Measurements from ENCODE around the gene UQCC5. TPM values are rescaled to one million over a fixed set of nuclear protein-coding genes. Genes with fewer than 3 reads are reported as not detected.
A peak's percentile ranks its signal among the peaks of the same experiment; 100 is the strongest.

The UQCC5 gene
- polyA plus RNA-seq, 1 donor from 2014 or later: 23.7 TPM

GRCh38 chr3:52533623-52534280 lies 2.7 kb upstream of the UQCC5 start, which contains the start of gene NT5DC2:
NT5DC2 (minus strand) TSS chr3:52533857; CDS start chr3:52533737, 120 bp downstream.
- H3K36me3 Mint-ChIP-seq: peaks cover 1% of the 10 kb centered on the region
- H3K4me1 Mint-ChIP-seq: peaks cover 26 to 33% (median 27%) of the 10 kb centered on the region in 3 donors
- H3K27ac Mint-ChIP-seq: peak within 1 kb of the TSS; percentile 85 to 97 (median 91)
- peak within 1 kb of the TSS; percentile 74 to 98 (median 92) for H3K4me3 Mint-ChIP-seq
- H3K9me3 Mint-ChIP-seq: no peaks in the 10 kb centered on the region
- no peaks in the 10 kb centered on the region for H3K27me3 Mint-ChIP-seq

GRCh38 chr3:52534281-52535183 lies 1.9 kb upstream of the UQCC5 start:
- Mint-ChIP-seq H3K4me1 (peaks cover 31 to 37% (median 33%) of the 10 kb centered on the region in 3 donors), H3K27ac (peak overlapping the region; percentile 85 to 97 (median 91)), H3K36me3 (peaks cover 1% of the 10 kb centered on the region), H3K9me3 (no peaks in the 10 kb centered on the region), H3K4me3 (peak overlapping the region; percentile 72 to 98 (median 86)), H3K27me3 (no peaks in the 10 kb centered on the region)

DNA sequence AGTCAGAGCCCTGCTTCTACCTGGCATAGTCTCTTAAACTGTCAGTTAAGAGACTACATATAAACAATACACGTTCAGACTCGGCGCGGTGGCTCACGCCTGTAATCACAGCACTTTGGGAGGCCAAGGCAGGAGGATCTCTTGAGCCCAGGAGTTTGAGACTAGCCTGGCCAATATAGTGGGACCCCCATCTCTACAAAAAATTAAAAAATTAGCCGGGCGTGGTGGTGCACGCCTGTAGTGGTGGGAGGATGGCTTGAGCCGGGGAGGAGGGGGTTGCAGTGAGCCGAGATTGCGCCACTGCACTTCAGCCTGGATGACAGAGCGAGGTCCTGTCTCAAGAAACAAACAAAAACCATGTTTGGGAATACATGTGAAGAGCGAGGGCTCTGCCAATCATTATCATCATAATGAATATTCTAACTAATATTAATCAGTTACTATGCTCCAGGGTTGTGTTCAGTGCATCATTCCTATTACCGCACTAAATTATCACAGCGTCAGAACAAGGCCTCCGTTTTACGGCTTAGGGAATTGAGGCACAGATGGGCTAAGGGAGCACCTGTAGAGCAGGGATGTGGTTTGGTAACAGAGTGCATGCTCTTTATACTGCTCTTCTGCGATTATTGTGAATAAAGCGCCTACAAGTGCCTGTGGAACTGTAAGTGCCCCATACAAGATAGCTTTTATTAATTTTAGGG lies 844 bp upstream of the UQCC5 start:
- Mint-ChIP-seq H3K27ac (peak overlapping the region; percentile 97 to 100 (median 98)), H3K27me3 (no peaks in the 10 kb centered on the region), H3K4me3 (peak overlapping the region; percentile 98 to 100 (median 99)), H3K9me3 (no peaks in the 10 kb centered on the region), H3K36me3 (peaks cover 1% of the 10 kb centered on the region), H3K4me1 (peaks cover 31 to 37% (median 33%) of the 10 kb centered on the region in 3 donors)

DNA sequence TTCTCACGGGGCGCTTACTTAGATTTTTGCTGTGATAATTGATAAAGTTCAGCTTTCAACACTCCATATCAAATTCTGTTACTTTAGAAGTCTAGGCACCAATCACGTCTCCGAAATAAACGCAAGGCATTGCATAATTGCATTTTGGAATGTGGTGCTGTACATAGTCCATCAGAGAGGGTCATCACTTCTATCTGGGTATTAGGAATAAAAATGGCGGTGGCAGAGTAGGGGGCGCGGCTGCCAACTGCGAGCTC lies 365 bp upstream of the UQCC5 start:
- Mint-ChIP-seq H3K36me3 (peaks cover 1% of the 10 kb centered on the region), H3K27me3 (no peaks in the 10 kb centered on the region), H3K4me3 (peak overlapping the region; percentile 98 to 100 (median 99)), H3K4me1 (peaks cover 31 to 37% (median 33%) of the 10 kb centered on the region in 3 donors), H3K27ac (peak overlapping the region; percentile 97 to 100 (median 98)), H3K9me3 (no peaks in the 10 kb centered on the region)

GRCh38 chr3:52537165-52537620 lies 788 bp downstream of the UQCC5 start:
- Mint-ChIP-seq H3K4me3 (peak overlapping the region; percentile 98 to 100 (median 99)), H3K27me3 (no peaks in the 10 kb centered on the region), H3K36me3 (peaks cover 1% of the 10 kb centered on the region), H3K27ac (peak overlapping the region; percentile 97 to 100 (median 98)), H3K4me1 (peaks cover 30 to 37% (median 32%) of the 10 kb centered on the region in 3 donors), H3K9me3 (no peaks in the 10 kb centered on the region)

DNA sequence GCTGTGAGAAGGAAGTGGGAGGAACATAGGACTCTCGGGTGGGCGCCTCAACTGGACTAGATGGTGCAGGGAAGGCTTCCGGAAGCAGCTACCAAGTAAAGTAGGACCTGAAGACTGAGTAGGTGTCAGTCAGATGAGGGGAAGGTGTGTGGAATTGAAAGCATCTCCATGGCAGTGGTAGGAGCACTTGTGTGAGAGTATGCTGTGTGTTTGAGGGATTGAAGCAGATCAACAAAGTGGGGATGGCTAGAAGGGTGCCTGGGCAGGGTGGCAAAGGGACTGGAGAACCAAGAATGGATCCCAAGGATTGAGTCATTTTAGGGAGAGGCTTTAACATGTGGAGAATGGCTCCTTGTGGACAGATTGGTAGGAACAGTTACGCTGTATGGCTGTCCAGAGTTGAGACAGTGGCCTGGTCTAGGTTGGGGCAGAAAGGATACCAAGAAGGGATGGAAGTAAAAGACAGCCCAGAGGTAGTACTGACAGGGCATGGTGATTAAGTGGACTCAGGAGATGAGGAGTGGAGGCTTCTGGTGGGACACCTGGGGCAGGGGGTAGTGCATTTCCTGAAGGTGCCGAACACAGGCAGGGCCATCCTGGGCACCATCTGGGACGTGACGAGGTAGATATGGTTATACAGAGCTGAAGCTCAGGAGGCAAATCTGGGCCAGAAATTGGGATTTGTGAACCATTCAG lies 1.5 kb downstream of the UQCC5 start:
- Mint-ChIP-seq H3K36me3 (peaks cover 1% of the 10 kb centered on the region), H3K27me3 (no peaks in the 10 kb centered on the region), H3K27ac (peak overlapping the region; percentile 39 to 100 (median 97)), H3K9me3 (no peaks in the 10 kb centered on the region), H3K4me3 (peak overlapping the region; percentile 98 to 100 (median 99)), H3K4me1 (peaks cover 25 to 32% (median 28%) of the 10 kb centered on the region in 3 donors)

DNA sequence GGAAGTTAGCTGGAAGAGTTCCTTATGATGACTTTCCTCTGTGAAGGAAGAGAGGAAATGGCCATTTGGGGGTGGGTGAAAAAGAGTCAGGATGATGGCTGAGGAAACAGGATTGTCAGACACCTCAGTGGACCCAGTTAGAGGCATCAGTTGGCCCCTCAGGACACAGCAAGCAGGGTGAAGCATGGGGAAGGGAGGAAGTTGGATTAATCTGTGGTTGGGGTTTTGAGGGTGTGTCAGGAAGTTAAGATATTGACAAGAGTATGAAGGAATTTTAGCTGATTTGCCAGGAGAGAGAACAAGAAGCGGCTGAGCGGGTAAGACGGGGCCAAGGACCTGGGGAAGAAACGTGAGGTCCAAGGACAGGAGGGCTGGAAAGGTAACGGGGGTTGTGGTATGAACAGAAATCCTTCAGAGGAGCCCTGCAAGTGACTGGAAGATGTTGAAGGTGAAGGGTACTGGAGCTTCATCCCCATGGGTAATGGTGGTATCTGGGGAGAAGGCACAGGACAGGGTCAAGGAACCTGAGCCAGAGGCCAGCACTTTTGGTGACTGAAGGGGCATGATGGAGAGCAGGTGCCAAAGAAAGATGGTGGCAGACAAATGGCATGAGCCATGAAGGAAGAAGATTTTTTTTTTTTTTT lies 2.7 kb downstream of the UQCC5 start:
- no peaks in the 10 kb centered on the region for H3K9me3 Mint-ChIP-seq
- peaks cover 1% of the 10 kb centered on the region for H3K36me3 Mint-ChIP-seq
- peaks cover 25 to 32% (median 28%) of the 10 kb centered on the region in 3 donors for H3K4me1 Mint-ChIP-seq
- peak overlapping the region in 3 of 4 donors; percentile 30 to 60 (median 43) for H3K4me3 Mint-ChIP-seq
- H3K27me3 Mint-ChIP-seq: no peaks in the 10 kb centered on the region
- H3K27ac Mint-ChIP-seq: peak overlapping the region; percentile 4 to 86 (median 70)

- Mint-ChIP-seq H3K27ac (peak overlapping the region in 1 of 3 donors; percentile 19), H3K36me3 (peaks cover 1% of the 10 kb centered on the region), H3K27me3 (no peaks in the 10 kb centered on the region), H3K4me1 (peaks cover 22 to 23% (median 22%) of the 10 kb centered on the region in 3 donors), H3K4me3 (peak overlapping the region in 1 of 4 donors; percentile 39), H3K9me3 (no peaks in the 10 kb centered on the region)
Observed at GRCh38 chr3:52541050-52541449, 4.6 kb downstream of the UQCC5 start.

DNA sequence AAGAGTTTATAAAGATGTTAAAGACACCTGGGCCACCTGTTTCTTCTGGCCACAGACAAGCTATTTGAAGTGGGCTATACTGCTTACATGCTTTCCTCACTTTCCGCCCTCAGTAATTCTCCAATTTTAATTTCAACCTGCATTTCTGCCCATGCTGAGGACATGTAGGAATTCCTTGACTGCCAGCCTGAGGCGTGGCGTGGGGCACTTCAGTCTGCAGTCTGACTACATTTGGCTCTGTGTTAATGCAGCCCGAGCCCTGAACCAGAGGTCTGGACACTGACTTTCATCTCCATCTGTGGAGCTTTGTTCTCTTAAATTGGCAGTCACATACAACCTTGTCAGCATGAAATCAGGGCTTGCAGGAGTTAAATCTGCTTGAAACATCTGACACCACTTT lies 8.5 kb downstream of the UQCC5 start:
- no peaks in the 10 kb centered on the region for H3K4me1 Mint-ChIP-seq
- H3K36me3 Mint-ChIP-seq: no peaks in the 10 kb centered on the region
- no peak overlapping the region for H3K27ac Mint-ChIP-seq
- no peaks in the 10 kb centered on the region for H3K27me3 Mint-ChIP-seq
- no peaks in the 10 kb centered on the region for H3K9me3 Mint-ChIP-seq
- no peak overlapping the region for H3K4me3 Mint-ChIP-seq

GRCh38 chr3:52546111-52546901 lies 9.9 kb downstream of the UQCC5 start:
- H3K27me3 Mint-ChIP-seq: no peaks in the 10 kb centered on the region
- H3K36me3 Mint-ChIP-seq: no peaks in the 10 kb centered on the region
- H3K27ac Mint-ChIP-seq: no peak overlapping the region
- H3K4me3 Mint-ChIP-seq: no peak overlapping the region
- no peaks in the 10 kb centered on the region for H3K9me3 Mint-ChIP-seq
- H3K4me1 Mint-ChIP-seq: no peaks in the 10 kb centered on the region

- Mint-ChIP-seq H3K27me3 (no peaks in the 10 kb centered on the region), H3K4me3 (no peak overlapping the region), H3K4me1 (no peaks in the 10 kb centered on the region), H3K36me3 (no peaks in the 10 kb centered on the region), H3K9me3 (no peaks in the 10 kb centered on the region), H3K27ac (no peak overlapping the region)
Observed at GRCh38 chr3:52547143-52547542, 10.7 kb downstream of the UQCC5 start.

GRCh38 chr3:52551118-52551517 lies 14.7 kb downstream of the UQCC5 start:
- H3K4me3 Mint-ChIP-seq: no peak overlapping the region
- H3K4me1 Mint-ChIP-seq: no peaks in the 10 kb centered on the region
- H3K27ac Mint-ChIP-seq: peak overlapping the region in 1 of 3 donors; percentile 20
- H3K36me3 Mint-ChIP-seq: no peaks in the 10 kb centered on the region
- H3K9me3 Mint-ChIP-seq: no peaks in the 10 kb centered on the region
- no peaks in the 10 kb centered on the region for H3K27me3 Mint-ChIP-seq

- H3K36me3 Mint-ChIP-seq: no peaks in the 10 kb centered on the region
- no peaks in the 10 kb centered on the region for H3K4me1 Mint-ChIP-seq
- peak overlapping the region in 2 of 3 donors; percentile 40 to 86 for H3K27ac Mint-ChIP-seq
- H3K9me3 Mint-ChIP-seq: no peaks in the 10 kb centered on the region
- H3K27me3 Mint-ChIP-seq: no peaks in the 10 kb centered on the region
- H3K4me3 Mint-ChIP-seq: no peak overlapping the region
Observed at GRCh38 chr3:52552089-52552488, 15.7 kb downstream of the UQCC5 start.

Measured in IgD-negative memory B cell (primary cell).